Hepatic stellate cell (primary cell): ENCODE measurements around the gene FSTL4.
"Not testable (repeated sequence)": the region's sequence is repeated elsewhere in the genome, so short reads cannot be mapped to it uniquely, and the experiment has no call there.

Experiments
- DNase-seq: peaks from one replicate; pipeline ENCODE4 v3.0.0; 2011; ENCODE audit warnings: low spot score

Gene FSTL4

DNA sequence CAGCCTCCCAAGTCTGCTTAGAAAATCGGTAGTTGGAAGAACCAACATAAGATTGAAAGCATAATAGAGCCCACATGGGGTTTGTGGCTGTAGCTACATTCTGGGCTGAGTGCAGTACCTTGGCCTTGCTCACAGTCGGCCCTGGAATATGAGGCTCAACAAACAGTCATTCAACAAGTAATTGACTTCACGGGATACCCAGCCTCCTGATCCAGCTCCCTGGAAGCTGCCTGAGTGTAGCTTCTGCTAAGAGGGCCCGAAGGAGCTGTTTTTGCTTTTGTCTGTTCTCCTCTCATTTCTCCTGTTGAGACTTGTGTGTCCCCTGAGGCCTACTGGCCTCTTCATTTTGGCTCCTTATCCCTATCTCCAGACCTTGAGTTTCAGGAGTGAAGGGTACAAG is 389.8 kb downstream of the FSTL4 start:
- DNase-seq = no peak

DNA sequence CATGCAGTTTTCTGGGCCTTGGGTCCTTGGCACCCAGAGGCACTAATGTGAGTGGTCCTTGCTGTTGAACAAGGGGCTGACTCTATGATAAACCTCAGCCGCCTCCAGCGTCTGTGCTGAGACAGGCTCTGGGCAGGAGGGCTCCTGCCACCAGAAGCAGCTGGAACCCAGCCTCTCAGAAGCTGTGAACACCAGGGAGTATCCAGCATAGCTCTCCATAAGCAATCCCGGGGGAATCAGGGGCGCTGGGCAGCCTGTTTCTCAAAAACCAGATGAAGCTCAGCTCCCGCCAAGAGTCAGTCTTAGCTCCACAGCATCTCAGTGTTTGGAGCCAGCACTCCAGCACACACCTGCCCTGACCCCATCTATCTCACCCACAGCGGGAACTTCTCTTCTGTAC is 390.3 kb downstream of the FSTL4 start:
- DNase-seq = no peak

DNA sequence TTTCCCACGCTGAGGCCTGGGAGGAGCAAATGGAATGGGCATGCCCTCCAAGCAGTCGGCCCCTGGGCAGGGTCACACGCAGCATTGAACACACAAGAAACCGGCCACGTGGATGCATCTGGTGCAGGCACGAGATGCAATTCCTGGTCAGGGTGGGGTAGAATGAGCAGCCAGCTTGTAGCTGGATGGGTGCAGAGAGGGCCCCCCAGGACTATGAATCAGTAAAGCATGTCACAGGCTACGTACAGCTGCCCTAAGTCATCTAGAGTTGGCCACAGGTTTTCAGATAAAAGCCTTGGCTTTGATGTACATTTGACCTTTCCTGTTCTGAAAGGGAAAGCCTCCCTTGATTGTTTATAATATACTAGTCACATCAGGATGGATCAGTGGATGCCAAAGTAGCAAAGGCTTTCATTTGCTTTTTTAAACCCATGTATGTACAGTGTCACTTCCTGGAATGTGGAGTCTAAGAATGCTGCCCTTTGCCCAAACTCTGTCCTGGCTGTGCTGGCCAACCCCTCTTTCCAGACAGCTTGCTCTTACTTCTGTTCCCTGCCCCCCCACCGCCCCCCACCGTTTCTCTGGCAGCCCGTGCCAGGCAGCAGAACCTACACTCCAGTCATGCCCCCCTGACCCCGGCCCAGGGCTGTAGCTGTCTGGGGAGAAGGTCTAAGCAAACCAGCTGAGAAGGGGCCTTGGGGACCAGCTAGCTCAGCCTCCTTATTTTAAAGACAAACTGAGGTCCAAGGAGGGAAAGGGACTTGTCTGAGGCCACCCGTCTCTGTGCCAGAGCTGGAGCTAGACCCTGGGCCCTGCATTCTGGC is 391.3 kb downstream of the FSTL4 start:
- DNase-seq = peak; percentile 27

DNA sequence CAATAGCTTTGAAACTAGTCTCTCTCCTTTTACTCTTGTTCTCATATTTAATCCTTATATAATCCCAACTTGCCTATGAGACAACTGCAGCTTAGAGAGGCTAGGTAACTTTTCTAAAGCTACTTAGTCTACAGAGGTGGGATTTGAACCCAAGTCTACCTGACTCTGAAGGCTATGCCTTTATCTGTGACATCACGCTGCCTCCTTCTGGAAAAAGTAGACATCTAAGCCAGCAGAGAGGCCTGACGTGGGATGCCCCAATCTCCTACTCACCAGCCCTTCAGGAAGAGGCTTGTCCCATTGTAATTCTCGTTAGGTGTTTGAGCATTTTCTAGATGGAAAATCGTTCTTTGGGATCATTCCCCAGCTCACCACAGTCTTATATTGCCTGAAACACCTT is 393.0 kb downstream of the FSTL4 start:
- no peak for DNase-seq

DNA sequence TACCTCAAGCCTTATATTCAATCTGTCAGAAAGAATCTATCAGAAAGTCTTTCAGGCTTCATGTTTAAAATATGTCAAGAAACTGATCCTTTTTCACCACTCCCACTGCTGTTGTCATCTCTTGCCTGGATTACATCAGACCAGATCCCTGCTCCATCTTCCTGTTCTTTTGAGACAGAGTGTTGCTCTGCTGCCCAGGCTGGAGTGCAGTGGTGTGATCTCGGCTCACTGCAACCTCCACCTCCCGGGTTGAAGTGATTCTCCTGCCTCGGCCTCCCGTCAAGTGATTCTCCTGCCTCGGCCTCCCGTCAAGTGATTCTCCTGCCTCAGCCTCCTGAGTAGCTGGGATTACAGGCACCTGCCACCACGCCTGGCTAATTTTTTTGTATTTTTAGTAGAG is 396.2 kb downstream of the FSTL4 start:
- not testable (repeated sequence) for DNase-seq

DNA sequence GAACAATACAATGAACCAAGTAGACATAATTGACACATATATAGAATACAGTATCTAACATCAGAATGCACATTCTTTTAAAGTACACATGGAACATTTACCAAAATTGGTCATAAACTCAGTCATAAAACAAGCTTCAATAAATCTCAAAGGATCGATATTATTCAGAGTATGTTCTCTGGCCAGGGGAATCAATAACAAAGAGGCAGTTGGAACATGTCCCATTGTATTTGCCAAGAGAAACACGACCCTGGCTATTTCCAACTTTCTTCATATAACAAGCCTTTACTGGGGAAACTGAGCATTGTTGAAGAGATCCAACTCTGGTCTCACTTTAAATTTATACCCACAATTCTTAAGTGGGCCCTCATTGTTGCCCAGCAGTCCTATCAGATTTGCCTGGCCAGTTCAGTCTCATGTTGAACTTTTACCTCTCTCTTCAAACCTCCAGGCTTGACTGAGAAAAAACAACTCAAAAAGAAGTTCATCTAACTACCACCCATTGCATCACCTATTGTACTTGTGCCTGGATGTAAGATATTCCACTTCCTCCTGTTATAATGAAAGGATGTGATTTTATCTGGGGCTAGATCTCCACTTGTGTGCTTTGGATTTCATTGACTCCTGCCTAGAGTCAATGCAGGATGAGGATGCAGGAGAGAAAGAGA is 398.1 kb downstream of the FSTL4 start:
- DNase-seq = no peak

DNA sequence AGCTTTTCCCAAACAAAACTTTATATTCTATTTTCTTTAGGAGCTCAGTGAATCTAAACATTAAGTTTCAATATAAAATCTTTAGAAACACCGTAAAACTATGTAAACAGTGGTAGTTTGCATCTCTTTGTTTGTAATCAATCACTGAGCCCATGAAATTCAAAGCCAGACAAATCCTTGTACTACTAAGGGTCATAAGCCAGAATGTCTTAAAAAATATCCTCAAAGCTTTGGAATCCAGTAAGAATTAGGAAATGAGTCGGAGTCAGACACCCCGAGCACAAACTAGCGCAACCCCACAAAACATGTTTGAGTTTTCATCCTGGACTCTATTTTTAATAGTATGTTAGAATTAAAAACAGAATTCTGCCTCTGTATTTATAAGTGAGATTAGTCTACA is 406.7 kb downstream of the FSTL4 start:
- DNase-seq = no peak

DNA sequence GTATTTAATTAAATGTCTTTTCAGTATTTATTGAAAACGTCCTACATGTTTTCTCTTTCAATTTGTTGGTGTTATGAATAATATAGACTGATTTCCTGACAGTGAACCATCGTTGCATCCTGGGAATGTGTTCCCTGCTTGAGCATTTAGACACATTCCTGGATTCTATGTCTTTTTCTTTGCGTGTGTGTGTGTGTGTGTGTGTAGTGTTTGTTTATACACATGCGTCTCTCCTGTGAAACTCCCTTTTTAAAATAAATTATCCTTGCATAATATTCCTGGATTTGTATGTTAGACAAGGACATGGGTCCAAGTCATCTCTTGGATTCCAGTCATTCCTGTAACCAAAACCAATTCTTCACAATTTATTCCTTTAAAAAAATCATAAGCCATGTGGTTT is 407.1 kb downstream of the FSTL4 start:
- no peak for DNase-seq

DNA sequence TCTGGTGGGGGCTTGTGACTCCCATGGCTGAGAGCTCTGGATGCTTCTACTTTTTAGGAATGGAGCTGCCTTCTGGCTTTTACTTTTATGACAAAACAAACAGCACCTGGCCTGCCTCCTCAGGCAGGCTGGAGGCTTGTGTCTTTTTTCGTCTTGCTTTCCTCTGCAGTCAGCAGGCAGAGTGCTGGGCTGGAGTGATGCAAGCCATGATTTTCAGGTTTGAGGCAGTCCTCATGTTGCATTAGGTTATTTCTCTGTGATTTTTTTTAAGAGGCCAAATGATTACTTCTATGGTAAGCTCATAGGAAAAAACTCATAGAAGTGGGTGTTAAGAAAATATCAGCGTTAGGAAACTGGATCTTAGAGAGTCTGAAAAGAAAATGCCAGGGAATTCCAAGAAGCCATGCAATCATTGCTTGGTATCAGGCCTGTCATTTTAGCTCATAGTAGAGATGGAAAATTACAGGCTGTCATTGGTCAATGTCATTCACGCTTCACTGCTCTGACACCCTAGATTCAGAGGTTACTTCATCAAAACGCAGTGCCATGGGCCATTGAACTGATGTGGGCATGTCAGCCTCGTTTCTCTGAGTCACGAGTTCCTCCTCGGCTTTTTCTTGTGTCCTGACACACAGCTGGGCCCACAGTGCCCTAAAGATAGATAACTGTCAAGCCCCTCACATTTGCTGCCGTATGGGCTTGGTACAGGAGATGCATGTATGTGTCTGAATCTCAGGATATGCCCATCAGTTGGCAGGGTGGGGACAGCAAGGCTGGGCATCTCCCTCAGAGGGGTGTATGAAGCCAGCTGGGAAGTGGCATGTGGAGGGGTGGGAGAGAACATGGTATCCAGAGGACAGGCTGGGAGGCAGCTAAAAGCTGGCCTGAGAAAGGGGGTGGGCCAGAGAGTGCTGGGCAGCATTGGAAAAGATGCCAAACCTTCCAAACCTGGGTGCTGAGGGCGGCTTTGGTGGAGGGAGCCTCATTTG is 408.7 kb downstream of the FSTL4 start:
- DNase-seq = no peak

DNA sequence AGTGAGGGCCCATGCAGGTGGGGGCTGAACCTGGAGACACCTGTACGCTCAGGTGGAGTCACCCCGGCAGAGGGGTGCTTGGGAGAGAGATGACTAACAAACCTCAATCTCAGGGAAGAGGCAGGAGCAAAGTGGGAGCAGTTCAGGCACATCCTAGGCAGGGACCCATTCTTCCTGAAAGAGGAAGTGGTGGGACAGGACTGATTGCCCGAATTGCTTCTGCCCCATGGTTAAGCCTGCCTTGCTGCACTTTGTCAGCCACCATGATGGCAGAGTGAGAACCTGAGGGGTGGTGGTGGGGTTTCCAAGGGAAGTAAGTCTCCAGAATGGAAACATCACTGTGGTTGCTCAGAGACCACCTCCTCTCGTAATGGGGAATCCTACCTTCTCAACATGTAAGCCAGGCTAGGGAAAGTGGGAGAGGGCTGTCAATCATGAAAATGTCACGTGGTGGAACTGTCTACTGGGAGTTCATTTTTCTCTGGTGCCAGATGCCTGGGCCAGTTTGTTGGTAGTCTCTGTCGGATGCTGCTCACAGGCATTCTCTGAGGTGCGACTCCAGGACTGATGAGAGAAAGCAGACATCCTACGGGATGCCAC is 410.2 kb downstream of the FSTL4 start:
- no peak for DNase-seq

DNA sequence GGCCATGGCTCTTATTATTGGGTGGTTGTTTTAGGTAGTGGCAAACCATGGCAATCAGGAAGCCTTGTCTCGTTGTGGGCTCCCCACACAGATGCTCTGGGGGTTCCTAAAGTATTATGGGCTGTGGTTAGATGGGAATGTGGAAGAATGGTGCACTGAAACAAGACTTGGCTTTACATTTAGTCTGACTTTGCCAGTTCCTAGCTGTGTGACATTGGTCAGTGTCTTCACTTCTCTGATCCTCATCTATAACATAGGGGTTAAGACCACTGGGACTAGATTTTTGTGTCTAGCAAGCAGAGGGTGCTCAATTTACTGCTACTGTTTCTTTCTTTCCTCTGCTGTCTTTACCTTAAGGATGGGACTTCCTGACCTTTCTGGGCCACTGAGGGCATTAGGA is 411.0 kb downstream of the FSTL4 start:
- DNase-seq = no peak

DNA sequence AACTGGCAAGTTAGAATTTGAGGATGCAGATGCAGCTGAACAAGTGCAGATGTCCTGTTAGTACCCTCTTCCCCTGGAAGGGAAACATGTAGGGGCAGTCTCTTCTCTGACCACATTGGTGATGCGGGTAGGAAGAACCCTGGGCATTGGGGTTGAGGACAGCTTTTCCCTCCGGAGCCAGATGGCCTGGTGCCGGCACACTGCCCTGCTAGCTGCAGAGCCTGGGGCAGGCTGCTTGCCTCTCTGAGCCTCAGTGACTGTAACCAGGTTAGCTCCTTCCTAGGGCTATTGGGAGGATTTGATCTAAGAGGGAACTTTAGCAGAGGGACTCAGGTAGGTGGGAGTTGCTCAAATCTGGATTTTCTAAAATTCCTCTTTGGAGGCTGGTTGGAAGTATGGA is 412.1 kb downstream of the FSTL4 start:
- DNase-seq = no peak

DNA sequence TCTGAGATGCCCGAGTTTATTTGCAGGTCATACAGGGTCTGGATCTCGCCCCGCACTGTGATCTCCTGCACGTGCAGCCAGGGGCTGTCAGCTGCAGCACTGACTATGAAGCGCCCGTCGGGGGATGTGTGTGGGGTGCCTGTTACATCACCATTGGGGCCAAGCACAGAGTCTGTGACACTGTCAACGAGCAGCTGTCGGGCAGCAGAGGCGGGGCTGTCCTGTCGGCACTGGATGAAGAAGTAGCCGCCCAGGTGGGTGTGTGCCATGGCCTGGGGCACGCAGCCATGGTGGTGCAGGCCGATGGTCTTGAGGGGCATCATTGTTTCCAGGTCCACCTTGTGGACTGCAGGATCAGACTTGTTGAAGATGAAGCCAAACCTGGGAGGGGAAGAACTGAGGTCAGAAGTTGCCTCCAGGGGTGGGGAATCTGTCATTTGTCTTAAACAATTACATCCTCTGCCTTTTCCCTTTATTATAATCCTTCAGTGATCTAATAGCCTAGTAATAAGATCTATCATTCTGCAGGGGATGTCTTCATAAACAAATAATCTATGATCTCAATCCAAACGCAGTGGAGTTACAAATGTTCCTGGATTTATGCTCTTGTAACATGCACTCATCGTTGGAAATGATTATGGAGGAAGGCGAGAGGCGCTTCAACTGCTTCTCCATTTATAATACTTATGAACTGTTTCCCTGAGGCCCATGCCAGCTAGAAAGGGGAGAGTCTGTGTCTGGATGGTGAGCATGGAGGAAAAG is 412.7 kb downstream of the FSTL4 start:
- DNase-seq = no peak

DNA sequence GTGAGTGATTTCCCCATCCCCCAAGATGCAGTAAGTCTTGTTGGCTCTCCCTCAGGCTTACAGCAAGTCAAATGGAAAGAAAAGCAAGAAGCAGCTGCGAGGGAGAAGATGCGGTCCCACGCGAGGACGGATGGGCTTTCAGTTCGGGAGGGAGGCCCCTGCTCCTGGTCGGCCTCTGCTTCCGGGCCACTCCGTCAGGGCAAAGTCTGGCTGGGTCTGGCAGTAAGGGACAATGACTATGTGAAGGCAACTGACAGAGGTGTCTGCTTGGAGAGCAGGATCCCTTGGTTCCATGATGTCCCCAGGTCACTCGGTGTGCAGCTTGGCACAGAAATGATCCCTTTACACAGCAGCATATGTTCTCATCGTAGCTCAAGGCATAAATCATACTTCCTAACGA is 413.8 kb downstream of the FSTL4 start:
- DNase-seq = no peak

DNA sequence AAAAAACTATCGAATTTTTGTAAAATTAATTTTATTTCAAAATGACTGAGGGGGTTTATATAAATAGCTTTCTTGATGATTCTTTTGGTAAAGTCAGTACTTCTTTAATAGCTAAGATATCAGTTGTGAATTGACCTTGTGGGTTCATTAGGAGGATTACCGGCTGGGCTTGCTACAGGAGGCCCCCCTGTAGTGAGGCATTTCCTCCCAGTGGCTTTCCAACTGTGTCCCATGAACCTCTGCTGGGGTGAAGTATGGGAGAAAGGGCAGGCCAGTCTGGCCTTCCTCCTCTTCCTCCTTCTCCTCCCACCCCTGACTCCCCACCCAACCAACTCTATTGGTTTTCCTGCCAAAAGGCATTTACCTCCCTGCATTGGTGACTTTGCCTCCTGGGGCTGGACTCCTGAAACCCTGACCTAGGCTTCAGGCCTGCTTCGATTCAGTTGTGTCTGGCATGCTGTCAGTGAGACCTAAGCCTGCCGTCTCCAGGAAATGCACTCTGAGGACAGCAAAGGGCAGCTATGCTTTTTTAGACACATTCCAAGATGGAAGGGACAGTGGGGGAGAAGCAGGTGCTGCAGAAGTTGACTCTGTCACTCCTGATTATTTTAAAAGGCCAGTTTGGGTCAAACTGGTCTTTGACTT is 415.8 kb downstream of the FSTL4 start:
- no peak for DNase-seq

DNA sequence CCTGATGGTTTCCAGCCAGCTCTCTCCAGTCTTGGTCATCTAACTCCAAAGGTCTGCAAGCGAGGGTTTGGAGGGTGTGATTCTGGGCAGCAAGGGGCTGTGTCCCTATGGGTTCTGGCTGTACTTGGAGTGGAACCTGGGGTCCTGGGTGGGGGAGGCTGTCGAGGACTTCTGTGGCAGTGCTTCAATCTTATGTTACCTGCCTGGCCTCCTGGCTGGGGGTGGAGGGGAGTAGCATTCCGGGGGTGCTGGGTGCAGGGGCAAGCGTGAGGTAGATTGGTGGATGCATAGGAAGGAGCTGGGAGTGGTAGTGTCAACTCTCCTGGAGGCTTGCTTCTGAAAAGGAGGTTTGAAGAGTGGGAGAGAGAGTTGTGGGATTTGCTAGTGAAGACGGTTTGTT is 417.1 kb downstream of the FSTL4 start:
- no peak for DNase-seq

DNA sequence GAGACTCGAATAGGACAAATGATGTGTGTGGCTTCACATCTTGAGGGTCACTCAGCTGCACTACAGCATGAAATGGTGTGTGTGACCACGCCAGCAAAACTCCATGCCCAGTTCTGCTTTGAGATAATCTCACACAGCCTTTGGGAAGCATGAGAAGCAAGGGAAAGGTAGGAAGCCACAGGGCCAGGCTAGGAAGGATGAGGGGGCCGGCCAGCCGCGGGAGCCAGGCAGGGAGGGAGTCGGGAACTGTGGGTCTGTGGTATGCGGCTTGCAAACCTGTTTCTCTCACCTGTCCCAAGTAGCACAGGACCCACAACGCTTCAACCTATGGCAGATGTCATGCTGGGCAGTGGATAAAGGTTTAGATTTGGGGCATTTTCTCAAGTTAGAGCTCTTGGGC is 418.5 kb downstream of the FSTL4 start:
- no peak for DNase-seq

DNA sequence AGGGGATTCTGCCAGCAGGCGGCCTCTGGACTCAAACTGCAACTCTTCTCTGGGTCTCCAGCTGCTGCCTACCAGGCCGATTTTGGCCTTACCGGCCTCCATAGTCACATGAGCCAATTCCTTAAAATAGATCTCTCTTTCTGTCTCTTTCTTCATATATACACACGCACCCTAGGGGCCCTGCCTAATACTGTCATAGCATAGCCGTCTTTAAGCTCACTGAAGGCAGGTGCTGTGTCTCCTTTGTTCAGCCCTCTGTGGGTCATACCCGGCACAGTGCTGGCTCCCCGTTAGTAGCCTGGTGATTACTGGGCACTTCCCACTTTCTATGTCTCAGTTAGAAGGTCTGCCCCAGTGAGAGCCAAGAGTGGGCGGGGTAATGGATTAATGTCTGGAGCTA is 419.6 kb downstream of the FSTL4 start:
- no peak for DNase-seq

DNA sequence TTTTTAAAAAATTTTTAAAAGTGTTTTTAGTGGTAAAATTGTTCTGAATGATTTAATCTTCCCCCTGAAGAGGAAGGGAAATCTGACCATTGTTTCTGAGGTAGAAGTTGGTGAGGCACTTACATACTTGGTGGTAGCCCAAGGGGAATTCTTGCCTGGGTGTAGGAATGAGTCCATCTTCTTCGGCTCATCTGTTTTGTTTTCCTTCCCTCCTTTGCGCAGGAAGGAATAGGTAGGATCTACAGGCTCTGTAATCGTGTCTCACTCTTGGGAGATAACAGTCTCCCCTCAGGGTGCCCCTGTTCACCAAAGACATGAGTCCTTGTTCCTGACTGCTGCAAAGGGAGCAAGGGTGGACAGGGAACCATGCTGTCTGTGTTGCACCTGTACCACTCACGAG is 422.5 kb downstream of the FSTL4 start:
- DNase-seq = no peak

DNA sequence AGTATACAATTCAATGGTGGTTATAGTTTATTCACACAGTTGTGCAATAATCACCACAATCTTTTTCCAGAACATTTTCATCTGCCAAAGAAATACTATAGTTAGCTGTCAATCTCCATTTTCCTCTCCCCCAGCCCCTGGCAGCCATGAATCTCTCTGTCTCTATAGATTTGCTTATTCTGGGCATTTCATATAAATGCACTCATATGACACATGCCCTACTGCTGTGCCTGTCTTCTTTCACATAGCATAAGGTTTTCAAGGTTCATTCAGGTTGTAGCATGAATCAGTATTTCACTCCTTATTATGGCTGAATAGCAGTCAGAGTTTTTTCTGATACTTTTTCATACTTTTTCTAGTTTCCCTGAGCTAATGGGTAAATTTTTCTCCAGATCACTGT is 432.9 kb downstream of the FSTL4 start:
- no peak for DNase-seq
